HEK293T (cell line): ENCODE data around the gene CDK5RAP2.

Experiments
- CTCF ChIA-PET: fragments of 350-600 bp; formaldehyde crosslinking; extraction: SDS; loops from one replicate; lab custom pipeline; 2021; ENCODE audit warnings: antibody characterized with exemption, inconsistent platforms; lab: Yijun Ruan, JAX
- POLR2A ChIA-PET: fragments of 350-600 bp; formaldehyde crosslinking; extraction: SDS; loops from one replicate; lab custom pipeline; 2020; ENCODE audit warnings: antibody characterized with exemption, inconsistent platforms; lab: Yijun Ruan, JAX
- DNase-seq: peaks from one replicate; pipeline ENCODE4 v3.0.0; 2012; ENCODE audit warnings: mixed read lengths; ENCODE audit errors: extremely low spot score
- ARNT ChIP-seq: fragments of 450-650 bp; IDR thresholded peaks from 2 replicates; pipeline ENCODE4 v1.6.1; 2017; ENCODE audit warnings: mild to moderate bottlenecking
- BHLHE40 ChIP-seq: fragments of 450-650 bp; IDR thresholded peaks from 2 replicates; pipeline ENCODE4 v1.6.1; 2016; ENCODE audit warnings: mild to moderate bottlenecking, moderate library complexity, borderline replicate concordance
- CTBP1 ChIP-seq: fragments of 450-650 bp; IDR thresholded peaks from 2 replicates; pipeline ENCODE4 v1.6.1; 2016; ENCODE audit warnings: borderline replicate concordance
- ELF4 ChIP-seq: fragments of 450-650 bp; IDR thresholded peaks from 2 replicates; pipeline ENCODE4 v1.6.1; 2017; ENCODE audit warnings: antibody characterized with exemption
- FOXA1 ChIP-seq: fragments of 450-650 bp; IDR thresholded peaks from 2 replicates; pipeline ENCODE4 v1.6.1; 2016; ENCODE audit warnings: mild to moderate bottlenecking
- FOXK2 ChIP-seq: fragments of 450-650 bp; IDR thresholded peaks from 2 replicates; pipeline ENCODE4 v1.6.1; 2016; ENCODE audit warnings: mild to moderate bottlenecking
- FOXM1 ChIP-seq: fragments of 450-650 bp; IDR thresholded peaks from 2 replicates; pipeline ENCODE4 v1.6.1; 2017; ENCODE audit warnings: mild to moderate bottlenecking, borderline replicate concordance
- HDGF ChIP-seq: fragments of 450-650 bp; IDR thresholded peaks from 2 replicates; pipeline ENCODE4 v1.6.1; 2017; ENCODE audit warnings: antibody characterized with exemption, borderline replicate concordance
- L3MBTL2 ChIP-seq: fragments of 450-650 bp; conservative IDR thresholded peaks from 2 replicates; pipeline ENCODE4 v1.6.1; 2016; ENCODE audit warnings: mild to moderate bottlenecking
- LEF1 ChIP-seq: fragments of 450-650 bp; IDR thresholded peaks from 2 replicates; pipeline ENCODE4 v1.6.1; 2017; ENCODE audit warnings: mild to moderate bottlenecking, borderline replicate concordance
- NFRKB ChIP-seq: fragments of 450-650 bp; IDR thresholded peaks from 2 replicates; pipeline ENCODE4 v1.6.1; 2016; ENCODE audit warnings: mild to moderate bottlenecking, moderate library complexity
- PKNOX1 ChIP-seq: fragments of 450-650 bp; IDR thresholded peaks from 2 replicates; pipeline ENCODE4 v1.6.1; 2016
- SP1 ChIP-seq: fragments of 450-650 bp; IDR thresholded peaks from 2 replicates; pipeline ENCODE4 v1.6.1; 2017
- SUZ12 ChIP-seq: fragments of 450-650 bp; IDR thresholded peaks from 2 replicates; pipeline ENCODE4 v1.6.1; 2016; ENCODE audit warnings: mild to moderate bottlenecking
- TARDBP ChIP-seq: fragments of 450-650 bp; IDR thresholded peaks from 2 replicates; pipeline ENCODE4 v1.6.1; 2016
- ZNF384 ChIP-seq: fragments of 450-650 bp; IDR thresholded peaks from 2 replicates; pipeline ENCODE4 v1.6.1; 2016

Gene CDK5RAP2

GRCh38 chr9:120621941-120622340, 42.0 kb upstream of the CDK5RAP2 start:
- CTCF ChIA-PET: no interaction called here

DNA sequence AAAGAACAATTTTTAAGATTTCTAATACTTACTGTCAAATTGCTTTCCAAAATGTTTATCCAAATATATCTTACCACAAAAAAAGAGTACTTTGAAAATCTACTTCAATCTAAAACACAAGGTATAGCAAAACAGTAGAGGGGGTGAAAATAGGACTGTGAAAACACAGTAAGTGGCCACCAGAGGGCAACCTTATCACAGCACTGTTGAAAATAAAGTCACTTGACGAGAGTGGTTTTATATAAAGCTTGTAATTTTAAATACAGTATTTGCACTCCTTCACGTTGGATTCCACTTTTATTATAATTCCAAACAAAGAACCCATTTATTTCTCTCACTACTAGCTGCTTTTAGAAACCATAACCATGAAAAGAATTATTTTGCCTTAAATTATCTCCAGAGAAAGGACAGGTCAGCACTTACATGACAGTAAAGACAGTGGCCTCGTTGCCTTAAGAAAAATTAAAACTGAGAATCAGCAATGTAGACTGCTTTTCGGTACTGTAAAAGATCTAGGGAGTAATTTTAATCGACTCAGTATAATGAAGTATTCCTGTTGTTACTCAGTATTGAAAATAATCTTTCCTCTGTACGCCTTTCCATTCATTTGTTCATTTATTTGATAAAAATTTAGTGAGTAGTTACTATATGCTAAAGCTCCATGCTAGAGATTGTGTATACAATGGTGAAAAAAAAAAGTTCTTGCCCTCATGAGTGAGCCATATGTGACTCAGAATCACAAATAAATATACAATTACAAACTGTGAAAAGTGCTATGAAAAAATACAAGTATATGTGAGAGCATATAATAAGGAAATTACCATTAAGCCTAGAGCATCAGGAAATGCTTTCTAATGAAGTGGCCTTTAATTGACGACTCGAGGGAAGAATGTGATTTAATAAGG, 40.0 kb upstream of the CDK5RAP2 start:
- ChIA-PET CTCF (interaction anchor here (0.6 to 0.7 kb wide), 3 partner anchors 94 to 154 kb away, joined by 3 to 4 read pairs (median 3); partner anchors contain the start of gene MEGF9), POLR2A (no interaction called here)
- TF ChIP-seq L3MBTL2 (no peak), ELF4 (no peak), LEF1 (no peak), PKNOX1 (no peak), SP1 (no peak), TARDBP (no peak), SUZ12 (no peak), ZNF384 (no peak), CTBP1 (no peak), BHLHE40 (no peak), FOXM1 (no peak), FOXK2 (no peak)
- DNase-seq: peak; percentile 60

More at GRCh38 chr9:120621941-120622340, 42.0 kb upstream of the CDK5RAP2 start:
- no peak for TF ChIP-seq TARDBP
- TF ChIP-seq FOXK2: no peak
- TF ChIP-seq PKNOX1: no peak
- TF ChIP-seq L3MBTL2: no peak
- TF ChIP-seq SP1: no peak
- TF ChIP-seq FOXM1: no peak
- no peak for TF ChIP-seq LEF1
- no peak for TF ChIP-seq ARNT
- no peak for TF ChIP-seq SUZ12
- no peak for TF ChIP-seq CTBP1
- TF ChIP-seq NFRKB: no peak
- TF ChIP-seq ZNF384: no peak
- TF ChIP-seq FOXA1: no peak
- no peak for TF ChIP-seq ELF4
- no peak for DNase-seq
- POLR2A ChIA-PET: no interaction called here

DNA sequence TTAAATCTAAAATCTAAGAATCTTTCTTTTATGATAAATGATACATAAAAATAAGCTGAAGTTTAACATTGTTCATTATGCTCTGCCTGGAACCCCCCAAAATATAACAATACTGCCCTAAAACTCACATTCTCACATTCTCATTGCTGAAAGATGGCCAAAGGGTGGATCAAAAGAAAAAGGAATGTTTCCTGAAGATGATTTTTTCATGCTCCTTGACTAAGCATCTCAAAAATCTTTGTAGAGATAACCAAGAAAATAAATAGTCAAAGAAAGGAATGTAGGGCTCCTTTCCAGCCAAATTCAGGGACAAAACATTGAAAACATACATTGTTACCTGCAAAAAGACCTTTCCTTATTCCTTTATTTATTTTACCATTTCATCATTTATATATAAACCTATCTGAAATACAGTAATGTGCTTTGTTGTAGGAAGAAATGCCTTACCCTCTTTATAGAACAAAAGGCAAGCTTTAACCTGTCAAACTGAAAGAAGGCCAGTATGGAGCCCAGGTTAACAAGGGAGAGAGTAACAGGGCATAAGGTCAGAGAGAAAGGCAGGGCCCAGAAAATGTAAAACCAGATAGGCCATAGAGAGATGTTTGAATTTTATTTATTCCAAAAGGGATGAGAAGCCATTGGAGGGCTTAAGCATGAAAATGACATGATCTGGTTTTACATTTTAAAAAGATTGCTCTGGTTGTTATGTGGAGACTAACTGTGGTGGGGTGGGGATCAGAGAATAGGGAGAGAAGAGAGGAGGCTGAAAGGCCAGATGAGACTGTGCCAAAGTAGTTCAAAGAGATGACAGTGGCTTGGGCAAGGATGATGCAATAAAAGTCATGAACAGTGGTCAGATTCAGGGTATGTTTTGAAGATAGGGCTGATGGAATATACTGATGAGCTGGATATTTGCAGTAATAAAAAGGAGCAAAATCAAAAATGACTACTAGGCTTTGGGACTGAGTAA, 37.3 kb upstream of the CDK5RAP2 start:
- DNase-seq: no peak
- ChIA-PET CTCF (no interaction called here), POLR2A (no interaction called here)
- no peak for TF ChIP-seq FOXA1

DNA sequence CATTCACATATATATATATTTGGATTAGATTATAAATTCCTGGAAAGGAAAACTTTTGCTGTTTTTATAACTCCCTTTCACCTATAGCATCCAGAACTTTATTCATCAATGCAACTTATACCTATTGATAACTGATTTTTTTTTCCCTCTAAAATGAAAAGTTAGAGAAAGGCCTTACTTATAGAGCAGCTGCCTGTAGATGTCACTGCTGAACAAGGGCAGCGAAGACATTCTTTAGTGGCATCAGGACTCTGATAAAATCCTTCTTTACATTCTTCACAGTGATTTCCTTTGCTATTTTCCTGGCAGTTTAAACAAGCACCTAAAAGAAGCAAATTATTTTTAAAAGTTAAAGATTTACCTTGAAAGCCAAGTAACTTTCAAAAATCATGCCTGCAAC, 32.3 kb upstream of the CDK5RAP2 start:
- no peak for DNase-seq
- POLR2A ChIA-PET: no interaction called here
- CTCF ChIA-PET: interaction anchor here (0.7 kb wide), 1 partner anchor 27 kb away, joined by 3 read pairs; no protein-coding TSS in a partner anchor
- TF ChIP-seq FOXA1 (no peak), FOXK2 (no peak), PKNOX1 (no peak)

DNA sequence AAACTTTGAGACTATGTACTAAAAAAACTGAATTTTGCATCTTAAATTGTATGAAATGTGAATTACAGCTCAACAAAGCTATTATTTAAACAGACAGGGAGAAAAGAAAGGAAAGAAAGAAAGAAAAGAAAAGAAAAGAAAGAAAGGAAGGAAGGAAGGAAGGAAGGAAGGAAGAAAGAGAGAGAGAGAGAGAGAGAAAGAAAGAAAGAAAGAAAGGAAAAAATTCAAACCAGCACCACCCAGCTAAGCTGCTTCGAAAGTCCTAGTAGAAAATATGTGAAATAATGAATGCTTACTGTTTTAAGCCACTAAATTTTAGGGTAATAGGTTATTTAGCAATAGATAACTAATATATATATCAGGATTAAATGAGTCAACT, 31.7 kb upstream of the CDK5RAP2 start:
- POLR2A ChIA-PET: no interaction called here
- DNase-seq: no peak
- CTCF ChIA-PET: interaction anchor here (0.7 kb wide), 1 partner anchor 13 kb away, joined by 8 read pairs; no protein-coding TSS in a partner anchor
- no peak for TF ChIP-seq CTBP1
- TF ChIP-seq FOXK2: no peak
- no peak for TF ChIP-seq NFRKB
- TF ChIP-seq SUZ12: no peak
- no peak for TF ChIP-seq SP1
- no peak for TF ChIP-seq PKNOX1
- no peak for TF ChIP-seq L3MBTL2
- no peak for TF ChIP-seq ELF4
- no peak for TF ChIP-seq ARNT
- no peak for TF ChIP-seq BHLHE40
- no peak for TF ChIP-seq FOXA1
- TF ChIP-seq HDGF: no peak
- TF ChIP-seq FOXM1: no peak
- TF ChIP-seq LEF1: no peak
- TF ChIP-seq TARDBP: no peak
- no peak for TF ChIP-seq ZNF384
